Measurements from ENCODE around the gene PRR5.
"Not testable (repeated sequence)": the region's sequence is repeated elsewhere in the genome, so short reads cannot be mapped to it uniquely, and the experiment has no call there.

Gene PRR5

GRCh38 chr22:44701824-44702478 is at the start of gene PRR5:
TSS of gene PRR5 (plus strand) at chr22:44702204. CDS start at chr22:44702475, 271 bp downstream.
- peak; percentile 84 for DNase-seq (ENCODE audit: low spot score)

GRCh38 chr22:44652866-44653265 is 49.1 kb upstream of the PRR5 start:
- not testable (repeated sequence) for DNase-seq (ENCODE audit: low spot score)

GRCh38 chr22:44658311-44658953 is 43.6 kb upstream of the PRR5 start:
- no peak for DNase-seq (ENCODE audit: low spot score)

GRCh38 chr22:44659140-44659539 is 42.9 kb upstream of the PRR5 start:
- DNase-seq (ENCODE audit: low spot score): no peak

GRCh38 chr22:44660051-44660830 is 41.8 kb upstream of the PRR5 start:
- no peak for DNase-seq (ENCODE audit: low spot score)

- DNase-seq (ENCODE audit: low spot score): no peak
These were observed 40.9 kb upstream of the PRR5 start for GRCh38 chr22:44661070-44661469.

GRCh38 chr22:44661659-44662569 is 40.1 kb upstream of the PRR5 start:
- DNase-seq (ENCODE audit: low spot score): no peak

GRCh38 chr22:44663256-44663999 is 38.6 kb upstream of the PRR5 start:
- DNase-seq (ENCODE audit: low spot score): no peak

GRCh38 chr22:44664149-44664548 is 37.9 kb upstream of the PRR5 start:
- peak; percentile 50 for DNase-seq (ENCODE audit: low spot score)

- DNase-seq (ENCODE audit: low spot score): no peak
These were observed 36.9 kb upstream of the PRR5 start for GRCh38 chr22:44665115-44665514.

- no peak for DNase-seq (ENCODE audit: low spot score)
These were observed 35.8 kb upstream of the PRR5 start for GRCh38 chr22:44666207-44666585.

- DNase-seq (ENCODE audit: low spot score): no peak
These were observed 34.7 kb upstream of the PRR5 start for GRCh38 chr22:44667276-44667675.

GRCh38 chr22:44667829-44668189 is 34.2 kb upstream of the PRR5 start:
- DNase-seq (ENCODE audit: low spot score): peak; percentile 65

- peak; percentile 21 for DNase-seq (ENCODE audit: low spot score)
These were observed 33.7 kb upstream of the PRR5 start for GRCh38 chr22:44668190-44668885.

- DNase-seq (ENCODE audit: low spot score): no peak
These were observed 33.0 kb upstream of the PRR5 start for GRCh38 chr22:44668886-44669521.

GRCh38 chr22:44669561-44669976 is 32.4 kb upstream of the PRR5 start:
- no peak for DNase-seq (ENCODE audit: low spot score)

GRCh38 chr22:44670220-44670988 is 31.6 kb upstream of the PRR5 start:
- DNase-seq (ENCODE audit: low spot score): no peak

GRCh38 chr22:44671742-44672141 is 30.3 kb upstream of the PRR5 start:
- peak; percentile 37 for DNase-seq (ENCODE audit: low spot score)

- no peak for DNase-seq (ENCODE audit: low spot score)
These were observed 29.4 kb upstream of the PRR5 start for GRCh38 chr22:44672632-44673031.
